VCaP (cell line): Measurements from ENCODE around the gene ZFHX3.

Experiments used
- H3K27ac ChIP-seq: fragments of 450-650 bp; 2 replicates; pipeline ENCODE4 v1.5.1; 2017
- CTCF ChIP-seq: fragments of 450-650 bp; conservative IDR thresholded peaks from 2 replicates; pipeline ENCODE4 v1.5.1; 2017; ENCODE audit warnings: mild to moderate bottlenecking, moderate library complexity

Gene ZFHX3

GRCh38 chr16:72952811-72953271 lies 95.1 kb downstream of the ZFHX3 start:
- TF ChIP-seq CTCF = no peak
- peak overlapping the region; percentile 70 for H3K27ac ChIP-seq

GRCh38 chr16:72952404-72952803 lies 95.5 kb downstream of the ZFHX3 start:
- no peak for TF ChIP-seq CTCF
- peak overlapping the region; percentile 70 for H3K27ac ChIP-seq

- no peak for TF ChIP-seq CTCF
- H3K27ac ChIP-seq = peak overlapping the region; percentile 70
These were observed 96.0 kb downstream of the ZFHX3 start for GRCh38 chr16:72951916-72952315.

- H3K27ac ChIP-seq = no peak overlapping the region
- TF ChIP-seq CTCF = no peak
These were observed 97.3 kb downstream of the ZFHX3 start for GRCh38 chr16:72950669-72951068.

GRCh38 chr16:72948238-72948829 lies 99.6 kb downstream of the ZFHX3 start:
- no peak overlapping the region for H3K27ac ChIP-seq
- no peak for TF ChIP-seq CTCF

GRCh38 chr16:72947379-72948237 lies 100.3 kb downstream of the ZFHX3 start:
- no peak for TF ChIP-seq CTCF
- H3K27ac ChIP-seq = no peak overlapping the region

GRCh38 chr16:72946474-72947194 lies 101.3 kb downstream of the ZFHX3 start:
- no peak overlapping the region for H3K27ac ChIP-seq
- TF ChIP-seq CTCF = no peak
